ENCODE results near the gene GLG1.

GLG1 gene

DNA sequence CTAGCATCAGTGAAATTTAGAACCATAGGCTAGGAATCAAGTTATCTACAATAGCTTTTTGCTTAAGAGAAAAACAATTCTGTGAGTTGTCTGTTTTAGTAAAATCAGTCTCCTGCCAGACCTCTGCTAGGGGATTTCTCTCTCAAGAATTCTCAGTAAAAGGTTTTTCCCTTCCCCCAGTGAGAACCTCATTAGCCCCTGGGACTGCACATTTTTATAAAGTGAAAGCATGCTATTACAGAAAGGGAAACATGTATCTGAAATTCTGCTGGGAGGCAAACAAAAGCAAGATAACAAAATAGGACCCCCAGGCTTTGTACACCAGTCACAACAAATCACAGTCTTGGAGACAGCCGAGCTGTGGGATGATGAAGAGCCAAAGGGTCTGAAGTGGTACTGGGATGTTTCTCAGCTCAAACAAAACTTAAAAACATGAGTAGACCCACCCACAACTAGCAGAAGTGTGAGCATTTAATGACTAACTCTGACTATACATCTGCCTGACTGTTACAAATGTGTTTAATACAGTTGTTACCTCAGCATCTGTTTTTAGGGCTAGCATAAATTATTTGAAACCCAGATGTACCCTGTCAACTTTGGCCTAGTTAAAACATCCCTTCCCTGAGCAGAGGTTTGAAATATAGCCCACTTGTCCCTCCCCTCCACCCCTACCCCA, 20.0 kb upstream of the GLG1 start:
- Histone ChIP-seq H3K27me3 (ENCODE audit: control insufficient read depth in 1 of 2, insufficient read depth in 1 of 2, low read length in 2 of 2) (no peaks in the 10 kb centered on the region), H4K8ac (ENCODE audit: low read length) (no peak overlapping the region), H3K4me3 (ENCODE audit: insufficient read depth in 1 of 2, low read depth in 1 of 2, low read length in 2 of 2) (peak overlapping the region in 1 of 2 experiments; percentile 11), H3K27ac (ENCODE audit: low read length, poor library complexity, severe bottlenecking) (peak overlapping the region; percentile 30), H2AFZ (ENCODE audit: low read depth, low read length) (no peak overlapping the region), H3K4me2 (ENCODE audit: low read length, poor library complexity, severe bottlenecking) (no peak overlapping the region), H3K9me3 (ENCODE audit: control insufficient read depth, low read length) (no peaks in the 10 kb centered on the region), H3K4ac (ENCODE audit: low read depth in 1 of 2, low read length in 2 of 2) (no peak overlapping the region), H3K4me1 (ENCODE audit: control insufficient read depth, insufficient read depth, low read depth, low read length) (peaks cover 15% of the 10 kb centered on the region), H3K79me1 (replicated peaks; ENCODE audit: low read length, poor library complexity, severe bottlenecking) (peaks cover 19% of the 10 kb centered on the region), H2BK5ac (ENCODE audit: low read depth, low read length, poor library complexity, severe bottlenecking) (no peak overlapping the region), H3K14ac (ENCODE audit: low read length in 2 of 2) (no peak overlapping the region), H2BK15ac (ENCODE audit: low read depth, poor library complexity, severe bottlenecking) (no peak overlapping the region), H3K9ac (ENCODE audit: low read length) (peak overlapping the region; percentile 21), H3K23ac (ENCODE audit: low read length in 2 of 2) (no peak overlapping the region), H4K91ac (ENCODE audit: low read length) (no peak overlapping the region), H3K36me3 (ENCODE audit: control insufficient read depth in 1 of 2, insufficient read depth in 2 of 2, low read depth in 1 of 2, low read length in 2 of 2) (peaks cover 43 to 88% of the 10 kb centered on the region in 2 experiments), H2BK120ac (ENCODE audit: low read depth, low read length) (no peak overlapping the region), H3K18ac (ENCODE audit: low read depth in 1 of 2, low read length in 2 of 2) (no peak overlapping the region), H2BK12ac (ENCODE audit: low read length in 2 of 2) (no peak overlapping the region), H2AK5ac (ENCODE audit: low read length, severe bottlenecking) (no peak overlapping the region)
- WGBS = no CpG with 5 or more reads among the region's 1 CpG
- no peak for DNase-seq

DNA sequence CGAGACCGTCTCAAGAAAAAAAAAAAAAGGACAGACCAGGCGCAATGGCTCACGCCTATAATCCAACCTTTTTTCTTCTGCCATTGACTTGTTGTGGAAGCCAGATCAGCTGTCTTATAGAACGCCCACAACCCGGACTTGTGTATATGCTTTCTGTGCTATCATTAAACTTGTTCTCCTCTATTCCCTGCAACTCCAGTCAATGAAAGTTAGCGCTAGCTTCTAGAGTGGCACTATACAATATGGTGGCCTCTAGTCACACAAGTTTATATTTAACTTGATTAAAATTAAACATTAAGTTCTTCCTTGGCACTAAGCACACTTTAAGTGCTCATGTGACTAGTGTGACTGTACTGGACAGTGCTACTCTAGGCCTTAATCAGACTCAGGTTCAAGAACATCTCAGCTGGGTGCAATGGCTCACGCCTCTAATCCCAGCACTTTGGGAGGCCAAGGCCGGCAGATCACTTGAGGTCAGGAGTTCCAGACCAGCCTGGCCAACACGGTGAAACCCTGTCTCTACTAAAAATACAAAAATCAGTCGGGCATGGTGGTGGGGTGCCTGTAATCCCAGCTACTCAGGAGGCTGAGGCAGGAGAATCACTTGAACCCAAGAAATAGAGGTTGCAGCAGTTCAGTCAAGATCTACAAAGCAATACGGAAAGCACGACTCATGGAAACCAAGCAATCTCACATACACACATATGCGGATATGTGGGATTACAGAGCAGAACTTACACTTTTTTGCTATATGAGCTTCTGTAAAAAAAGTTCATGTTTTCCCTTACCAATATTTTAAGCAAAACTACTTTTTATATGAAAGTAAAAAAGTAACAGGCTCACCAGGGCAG, 18.8 kb upstream of the GLG1 start:
- H2BK120ac ChIP-seq (ENCODE audit: low read depth, low read length) = no peak overlapping the region
- no peak overlapping the region for H2BK5ac ChIP-seq (ENCODE audit: low read depth, low read length, poor library complexity, severe bottlenecking)
- no peak overlapping the region for H3K4me2 ChIP-seq (ENCODE audit: low read length, poor library complexity, severe bottlenecking)
- no peaks in the 10 kb centered on the region for H3K27me3 ChIP-seq (ENCODE audit: control insufficient read depth in 1 of 2, insufficient read depth in 1 of 2, low read length in 2 of 2)
- peak overlapping the region; percentile 12 for H3K27ac ChIP-seq (ENCODE audit: low read length, poor library complexity, severe bottlenecking)
- peak overlapping the region in 1 of 2 experiments; percentile 14 for H3K14ac ChIP-seq (ENCODE audit: low read length in 2 of 2)
- no peak overlapping the region for H3K4ac ChIP-seq (ENCODE audit: low read depth in 1 of 2, low read length in 2 of 2)
- H3K36me3 ChIP-seq (ENCODE audit: control insufficient read depth in 1 of 2, insufficient read depth in 2 of 2, low read depth in 1 of 2, low read length in 2 of 2) = peaks cover 42 to 87% of the 10 kb centered on the region in 2 experiments
- no peak overlapping the region for H3K9ac ChIP-seq (ENCODE audit: low read length)
- no peak overlapping the region for H4K8ac ChIP-seq (ENCODE audit: low read length)
- H3K9me3 ChIP-seq (ENCODE audit: control insufficient read depth, low read length) = no peaks in the 10 kb centered on the region
- H2BK15ac ChIP-seq (ENCODE audit: low read depth, poor library complexity, severe bottlenecking) = no peak overlapping the region
- no peak for DNase-seq
- H2BK12ac ChIP-seq (ENCODE audit: low read length in 2 of 2) = no peak overlapping the region
- no peak overlapping the region for H2AFZ ChIP-seq (ENCODE audit: low read depth, low read length)
- peaks cover 15% of the 10 kb centered on the region for H3K4me1 ChIP-seq (ENCODE audit: control insufficient read depth, insufficient read depth, low read depth, low read length)
- no peak overlapping the region for H4K91ac ChIP-seq (ENCODE audit: low read length)
- no peak overlapping the region for H2AK5ac ChIP-seq (ENCODE audit: low read length, severe bottlenecking)
- WGBS = 95% methylated on average over 12 of the region's 14 CpGs
- peaks cover 16% of the 10 kb centered on the region for H3K79me1 ChIP-seq (replicated peaks; ENCODE audit: low read length, poor library complexity, severe bottlenecking)
- no peak overlapping the region for H3K4me3 ChIP-seq (ENCODE audit: insufficient read depth in 1 of 2, low read depth in 1 of 2, low read length in 2 of 2)
- no peak overlapping the region for H3K18ac ChIP-seq (ENCODE audit: low read depth in 1 of 2, low read length in 2 of 2)
- H3K23ac ChIP-seq (ENCODE audit: low read length in 2 of 2) = no peak overlapping the region

DNA sequence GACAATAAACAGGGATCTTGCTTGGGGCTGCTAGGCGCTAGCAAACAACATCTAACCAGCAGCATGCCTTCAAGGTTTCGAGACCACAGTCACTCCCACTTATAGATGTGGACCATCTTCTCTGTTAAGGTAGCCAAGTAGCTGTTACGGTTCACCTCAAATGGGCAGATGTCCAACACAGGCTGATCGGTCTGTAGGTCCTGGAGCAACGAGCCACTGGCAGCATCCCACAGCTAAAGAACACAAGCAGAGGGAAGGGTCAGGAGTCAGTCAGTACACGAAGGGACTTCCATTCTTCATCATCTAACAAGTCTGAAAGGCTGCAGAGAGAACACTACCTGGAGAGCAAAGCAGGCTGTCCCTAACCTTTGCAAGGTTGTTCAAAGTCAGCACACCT, 16.9 kb upstream of the GLG1 start:
- no peak for DNase-seq
- 94% methylated on average over 6 of the region's 6 CpGs for WGBS
- H2BK120ac ChIP-seq (ENCODE audit: low read depth, low read length) = no peak overlapping the region
- H3K79me1 ChIP-seq (replicated peaks; ENCODE audit: low read length, poor library complexity, severe bottlenecking) = peaks cover 24% of the 10 kb centered on the region
- no peak overlapping the region for H2AK5ac ChIP-seq (ENCODE audit: low read length, severe bottlenecking)
- no peak overlapping the region for H3K23ac ChIP-seq (ENCODE audit: low read length in 2 of 2)
- no peak overlapping the region for H2BK5ac ChIP-seq (ENCODE audit: low read depth, low read length, poor library complexity, severe bottlenecking)
- H3K9ac ChIP-seq (ENCODE audit: low read length) = no peak overlapping the region
- no peak overlapping the region for H4K91ac ChIP-seq (ENCODE audit: low read length)
- no peak overlapping the region for H3K18ac ChIP-seq (ENCODE audit: low read depth in 1 of 2, low read length in 2 of 2)
- peaks cover 41 to 77% of the 10 kb centered on the region in 2 experiments for H3K36me3 ChIP-seq (ENCODE audit: control insufficient read depth in 1 of 2, insufficient read depth in 2 of 2, low read depth in 1 of 2, low read length in 2 of 2)
- no peak overlapping the region for H2BK12ac ChIP-seq (ENCODE audit: low read length in 2 of 2)
- H3K27ac ChIP-seq (ENCODE audit: low read length, poor library complexity, severe bottlenecking) = no peak overlapping the region
- peaks cover 15% of the 10 kb centered on the region for H3K4me1 ChIP-seq (ENCODE audit: control insufficient read depth, insufficient read depth, low read depth, low read length)
- no peak overlapping the region for H4K8ac ChIP-seq (ENCODE audit: low read length)
- H3K4ac ChIP-seq (ENCODE audit: low read depth in 1 of 2, low read length in 2 of 2) = no peak overlapping the region
- no peak overlapping the region for H2BK15ac ChIP-seq (ENCODE audit: low read depth, poor library complexity, severe bottlenecking)
- H3K9me3 ChIP-seq (ENCODE audit: control insufficient read depth, low read length) = no peaks in the 10 kb centered on the region
- H3K27me3 ChIP-seq (ENCODE audit: control insufficient read depth in 1 of 2, insufficient read depth in 1 of 2, low read length in 2 of 2) = no peaks in the 10 kb centered on the region
- H3K4me2 ChIP-seq (ENCODE audit: low read length, poor library complexity, severe bottlenecking) = no peak overlapping the region
- no peak overlapping the region for H3K14ac ChIP-seq (ENCODE audit: low read length in 2 of 2)
- no peak overlapping the region for H2AFZ ChIP-seq (ENCODE audit: low read depth, low read length)
- H3K4me3 ChIP-seq (ENCODE audit: insufficient read depth in 1 of 2, low read depth in 1 of 2, low read length in 2 of 2) = no peak overlapping the region

DNA sequence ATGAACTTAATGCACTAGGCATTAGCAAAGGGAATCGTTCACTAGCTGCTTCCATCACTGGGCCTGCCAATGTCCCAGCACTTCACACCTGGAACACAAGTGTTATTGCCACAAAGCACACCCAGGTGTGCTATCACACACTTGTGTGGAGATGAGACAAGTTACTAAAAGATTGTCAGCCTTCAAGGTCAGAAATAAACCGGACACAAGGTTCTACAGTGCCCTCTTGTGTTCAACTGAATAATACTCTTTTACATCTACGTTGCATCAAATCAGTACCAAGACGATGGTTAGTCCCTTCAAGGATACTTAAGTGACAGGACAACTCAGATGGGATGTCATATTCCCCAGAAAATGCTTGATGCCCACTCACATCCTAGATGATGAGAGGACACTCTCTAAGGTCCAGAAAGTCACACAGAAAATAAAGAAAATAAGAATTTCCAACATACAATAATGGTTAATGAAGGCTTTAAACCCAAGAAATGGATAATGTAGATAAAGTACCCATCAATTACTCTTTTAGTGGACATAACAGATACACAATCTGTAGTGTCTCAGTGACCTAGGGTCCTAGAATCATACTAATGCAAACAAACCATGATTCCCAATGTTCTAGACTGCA, 16.4 kb upstream of the GLG1 start:
- no peak overlapping the region for H2BK15ac ChIP-seq (ENCODE audit: low read depth, poor library complexity, severe bottlenecking)
- WGBS = 49% methylated on average over 4 of the region's 4 CpGs

More for the DNA sequence above, 16.4 kb upstream of the GLG1 start:
- Histone ChIP-seq H3K4ac (ENCODE audit: low read depth in 1 of 2, low read length in 2 of 2) (no peak overlapping the region), H2BK120ac (ENCODE audit: low read depth, low read length) (no peak overlapping the region), H3K36me3 (ENCODE audit: control insufficient read depth in 1 of 2, insufficient read depth in 2 of 2, low read depth in 1 of 2, low read length in 2 of 2) (peaks cover 38 to 72% of the 10 kb centered on the region in 2 experiments), H3K4me2 (ENCODE audit: low read length, poor library complexity, severe bottlenecking) (no peak overlapping the region), H3K27me3 (ENCODE audit: control insufficient read depth in 1 of 2, insufficient read depth in 1 of 2, low read length in 2 of 2) (no peaks in the 10 kb centered on the region), H4K91ac (ENCODE audit: low read length) (no peak overlapping the region), H2BK5ac (ENCODE audit: low read depth, low read length, poor library complexity, severe bottlenecking) (no peak overlapping the region), H3K4me3 (ENCODE audit: insufficient read depth in 1 of 2, low read depth in 1 of 2, low read length in 2 of 2) (no peak overlapping the region), H2AFZ (ENCODE audit: low read depth, low read length) (no peak overlapping the region), H3K4me1 (ENCODE audit: control insufficient read depth, insufficient read depth, low read depth, low read length) (peaks cover 15% of the 10 kb centered on the region), H4K8ac (ENCODE audit: low read length) (no peak overlapping the region), H3K14ac (ENCODE audit: low read length in 2 of 2) (no peak overlapping the region), H3K9ac (ENCODE audit: low read length) (no peak overlapping the region), H3K9me3 (ENCODE audit: control insufficient read depth, low read length) (no peaks in the 10 kb centered on the region), H3K27ac (ENCODE audit: low read length, poor library complexity, severe bottlenecking) (no peak overlapping the region), H3K23ac (ENCODE audit: low read length in 2 of 2) (no peak overlapping the region), H3K18ac (ENCODE audit: low read depth in 1 of 2, low read length in 2 of 2) (no peak overlapping the region), H3K79me1 (replicated peaks; ENCODE audit: low read length, poor library complexity, severe bottlenecking) (peaks cover 21% of the 10 kb centered on the region), H2AK5ac (ENCODE audit: low read length, severe bottlenecking) (no peak overlapping the region), H2BK12ac (ENCODE audit: low read length in 2 of 2) (no peak overlapping the region)
- peak; percentile 68 for DNase-seq
